ENCODE results near the gene KCMF1. TPM values are rescaled to one million over a fixed set of nuclear protein-coding genes. Genes with fewer than 3 reads are reported as not detected.

KCMF1 gene
- total and polyA plus RNA-seq, 2 of the 13 experiments (the other 11 are each of a cell fraction or from before 2014, with no cell fraction given), result 62.1 to 116 TPM

- in situ Hi-C loops (cut with HindIII; ENCODE audit: extremely low pct_ligation_motif_present, low pct_unique_long_range_greater_than_20kb), result loop anchor here (5.0 kb wide), 2 partner anchors 48 to 88 kb away; partner anchors contain the start of gene KCMF1
- H3K9ac ChIP-seq (ENCODE audit: insufficient read depth, low read depth, low read length), result peak overlapping the region; percentile 52; the same call in 1 of the 2 replicates
- TF ChIP-seq CREB1 (IDR thresholded peaks at IDR 0.05), result peak; percentile 51
- peak; percentile 53; the same call in 1 of the 2 replicates for TF ChIP-seq CREB1 (CRISPR knock-in tag; IDR thresholded peaks at IDR 0.05)
- TF ChIP-seq ZNF224 (CRISPR knock-in tag; IDR thresholded peaks at IDR 0.05), result no peak
- no peak for TF ChIP-seq CHD4 (IDR thresholded peaks at IDR 0.05; ENCODE audit: borderline replicate concordance, low read length)
- no peak for TF ChIP-seq ZBTB2 (CRISPR knock-in tag; IDR thresholded peaks at IDR 0.05; ENCODE audit: low read depth)
- no peak for TF ChIP-seq ATF3 (CRISPR knock-in tag; IDR thresholded peaks at IDR 0.05)
- TF ChIP-seq RFXAP (CRISPR knock-in tag; IDR thresholded peaks at IDR 0.05; ENCODE audit: borderline replicate concordance), result peak; percentile 22; the same call in 1 of the 2 replicates
- no peak for TF ChIP-seq CSRNP2 (CRISPR knock-in tag; conservative IDR thresholded peaks at IDR 0.05; ENCODE audit: low read depth)
- TF ChIP-seq FOXA3 (CRISPR knock-in tag; IDR thresholded peaks at IDR 0.05), result no peak
- TF ChIP-seq ZNF136 (CRISPR knock-in tag; IDR thresholded peaks at IDR 0.05; ENCODE audit: low read depth), result no peak
- TF ChIP-seq, protein P1, sequence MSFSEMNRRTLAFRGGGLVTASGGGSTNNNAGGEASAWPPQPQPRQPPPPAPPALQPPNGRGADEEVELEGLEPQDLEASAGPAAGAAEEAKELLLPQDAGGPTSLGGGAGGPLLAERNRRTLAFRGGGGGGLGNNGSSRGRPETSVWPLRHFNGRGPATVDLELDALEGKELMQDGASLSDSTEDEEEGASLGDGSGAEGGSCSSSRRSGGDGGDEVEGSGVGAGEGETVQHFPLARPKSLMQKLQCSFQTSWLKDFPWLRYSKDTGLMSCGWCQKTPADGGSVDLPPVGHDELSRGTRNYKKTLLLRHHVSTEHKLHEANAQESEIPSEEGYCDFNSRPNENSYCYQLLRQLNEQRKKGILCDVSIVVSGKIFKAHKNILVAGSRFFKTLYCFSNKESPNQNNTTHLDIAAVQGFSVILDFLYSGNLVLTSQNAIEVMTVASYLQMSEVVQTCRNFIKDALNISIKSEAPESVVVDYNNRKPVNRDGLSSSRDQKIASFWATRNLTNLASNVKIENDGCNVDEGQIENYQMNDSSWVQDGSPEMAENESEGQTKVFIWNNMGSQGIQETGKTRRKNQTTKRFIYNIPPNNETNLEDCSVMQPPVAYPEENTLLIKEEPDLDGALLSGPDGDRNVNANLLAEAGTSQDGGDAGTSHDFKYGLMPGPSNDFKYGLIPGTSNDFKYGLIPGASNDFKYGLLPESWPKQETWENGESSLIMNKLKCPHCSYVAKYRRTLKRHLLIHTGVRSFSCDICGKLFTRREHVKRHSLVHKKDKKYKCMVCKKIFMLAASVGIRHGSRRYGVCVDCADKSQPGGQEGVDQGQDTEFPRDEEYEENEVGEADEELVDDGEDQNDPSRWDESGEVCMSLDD (CRISPR knock-in tag; IDR thresholded peaks at IDR 0.05; ENCODE audit: borderline replicate concordance), result no peak
- TF ChIP-seq, protein P2, sequence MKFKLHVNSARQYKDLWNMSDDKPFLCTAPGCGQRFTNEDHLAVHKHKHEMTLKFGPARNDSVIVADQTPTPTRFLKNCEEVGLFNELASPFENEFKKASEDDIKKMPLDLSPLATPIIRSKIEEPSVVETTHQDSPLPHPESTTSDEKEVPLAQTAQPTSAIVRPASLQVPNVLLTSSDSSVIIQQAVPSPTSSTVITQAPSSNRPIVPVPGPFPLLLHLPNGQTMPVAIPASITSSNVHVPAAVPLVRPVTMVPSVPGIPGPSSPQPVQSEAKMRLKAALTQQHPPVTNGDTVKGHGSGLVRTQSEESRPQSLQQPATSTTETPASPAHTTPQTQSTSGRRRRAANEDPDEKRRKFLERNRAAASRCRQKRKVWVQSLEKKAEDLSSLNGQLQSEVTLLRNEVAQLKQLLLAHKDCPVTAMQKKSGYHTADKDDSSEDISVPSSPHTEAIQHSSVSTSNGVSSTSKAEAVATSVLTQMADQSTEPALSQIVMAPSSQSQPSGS (CRISPR knock-in tag; IDR thresholded peaks at IDR 0.05), result no peak
- TF ChIP-seq HDAC2 (CRISPR knock-in tag; IDR thresholded peaks at IDR 0.05), result no peak
- TF ChIP-seq ZNF746 (CRISPR knock-in tag; IDR thresholded peaks at IDR 0.05), result no peak
- TF ChIP-seq NFYB (CRISPR knock-in tag; IDR thresholded peaks at IDR 0.05), result peak; percentile 86
These were observed 46.5 kb upstream of the KCMF1 start for GRCh38 chr2:84924173-84925106.

More at GRCh38 chr2:84924173-84925106, 46.5 kb upstream of the KCMF1 start:
- peak overlapping the region; percentile 44 for H3K27ac ChIP-seq (ENCODE audit: extremely low read length, insufficient read depth, low read length)
- no peaks in the 10 kb centered on the region for H3K79me2 ChIP-seq (ENCODE audit: insufficient read depth, low read length)
- ATAC-seq, result peak; percentile 44
- H3K9me3 ChIP-seq (ENCODE audit: low read length), result no peaks in the 10 kb centered on the region
- peak overlapping the region; percentile 100 for H3K4me2 ChIP-seq (ENCODE audit: low read depth, low read length)
- 19% methylated on average over 9 of the region's 9 CpGs for WGBS (ENCODE audit: low lambda C conversion rate)
- H4K20me1 ChIP-seq (ENCODE audit: insufficient read depth, low read length), result no peaks in the 10 kb centered on the region
- no peaks in the 10 kb centered on the region for H3K27me3 ChIP-seq (ENCODE audit: control insufficient read depth in 1 of 2, insufficient read depth in 2 of 2, low read length in 2 of 2)
- H2AFZ ChIP-seq (ENCODE audit: low read length), result peak overlapping the region; percentile 88
- BruUV-seq (replicated peaks), result TSS peak; percentile 66
- FAIRE-seq, result peak; percentile 47
- H3K4me3 ChIP-seq (replicated peaks in 1 of 3; ENCODE audit: insufficient read depth in 1 of 3, low read depth in 2 of 3, low read length in 3 of 3), result peak overlapping the region; percentile 30 to 62 (median 61)
- intact Hi-C loops (cut with micrococcal nuclease; ENCODE audit: unreplicated experiment), result loop anchor here (1.0 to 10.0 kb wide), 2 partner anchors 42 to 380 kb away; no protein-coding TSS in a partner anchor
- no peaks in the 10 kb centered on the region for H3K36me3 ChIP-seq (replicated peaks in 1 of 2; ENCODE audit: control insufficient read depth in 1 of 2, insufficient read depth in 2 of 2, low read length in 2 of 2)
- POLR2A ChIA-PET, result interaction anchor here (2.4 to 3.5 kb wide), 4 partner anchors 18 to 46 kb away, joined by 14 to 74 read pairs (median 32); partner anchors contain the start of genes KCMF1 and TMSB10
- CTCF ChIA-PET (ENCODE audit: low intra/inter-chr PET ratio, low total read pairs), result interaction anchor here (1.0 to 4.0 kb wide), 8 partner anchors 12 to 428 kb away, joined by 3 to 64 read pairs (median 12); partner anchors contain the start of genes TMSB10 and TRABD2A
- DNase-seq (ENCODE audit: low spot score), result peak; percentile 95
- H3K4me1 ChIP-seq (ENCODE audit: insufficient read depth, low read length), result peaks cover 53% of the 10 kb centered on the region
